Activated T-helper 1 cell treated with anti-CD3 and anti-CD28 coated beads, Interleukin-12 subunit alpha, Interleukin-12 subunit beta, Interleukin-2, Interleukin-4 antibody, amounts not matched to agents 30 ng/mL and 10 ng/mL and 1 ng/mL, durations not matched to agents 14 hours and 24 hours and 36 hours (primary cell): Measurements from ENCODE around the gene RBL1. TPM values are rescaled to one million over a fixed set of nuclear protein-coding genes. Genes with fewer than 3 reads are reported as not detected.
"Not testable (repeated sequence)": the region's sequence is repeated elsewhere in the genome, so short reads cannot be mapped to it uniquely, and the experiment has no call there.

Experiments used
- DNase-seq: peaks from one replicate; pipeline ENCODE4 v3.0.0; 2021; ENCODE audit warnings: low spot score
- H3K27ac Mint-ChIP-seq: one replicate; pipeline ENCODE4 v1.8.0; 2021; ENCODE audit warnings: mild to moderate bottlenecking, mixed read lengths
- H3K27me3 Mint-ChIP-seq: one replicate; pipeline ENCODE4 v1.8.0; 2022; ENCODE audit warnings: mild to moderate bottlenecking, moderate library complexity, mixed read lengths; ENCODE audit not compliant: insufficient read depth
- H3K36me3 Mint-ChIP-seq: one replicate; pipeline ENCODE4 v1.8.0; 2021; ENCODE audit warnings: low read depth, mixed read lengths
- H3K4me1 Mint-ChIP-seq: one replicate; pipeline ENCODE4 v1.8.0; 2021; ENCODE audit warnings: low read depth, mixed read lengths
- H3K4me3 Mint-ChIP-seq: one replicate; pipeline ENCODE4 v1.8.0; 2021; ENCODE audit warnings: mild to moderate bottlenecking, moderate library complexity, mixed read lengths
- H3K9me3 Mint-ChIP-seq: one replicate; pipeline ENCODE4 v1.8.0; 2021; ENCODE audit warnings: mixed read lengths
- intact Hi-C: fragments of 100-400 bp; cut with micrococcal nuclease; formaldehyde crosslinking; loops from one replicate; pipeline ENCODE4 v1.15.1; 2024
- total RNA-seq: library from RNA; stranded (reverse); gene quantifications from 2 replicates; pipeline ENCODE4 v1.2.3, GENCODE V29; 2022

The RBL1 gene
- total RNA-seq, 1 donor from 2014 or later: 49.2 TPM

DNA sequence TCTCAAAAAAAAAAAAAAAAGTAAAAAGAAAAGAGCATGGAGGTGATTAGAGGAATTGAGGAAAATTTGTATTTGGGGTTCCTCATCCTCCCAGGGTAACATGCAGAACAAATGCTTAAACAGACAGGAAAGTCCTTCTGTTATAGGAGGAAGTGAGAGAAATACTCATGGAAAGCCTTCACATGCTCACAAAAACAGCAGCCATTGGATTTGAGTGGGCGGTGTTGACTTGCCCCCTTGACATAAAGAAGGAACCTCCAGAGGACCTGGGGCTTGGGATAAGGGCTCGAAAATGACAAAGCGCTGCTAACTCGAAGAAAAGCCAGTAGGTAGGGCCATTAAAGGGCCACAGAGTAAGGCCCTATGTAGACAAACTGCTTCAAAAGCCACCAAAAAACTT is 126.7 kb downstream of the RBL1 start:
- peak overlapping the region; percentile 77 for H3K27ac Mint-ChIP-seq
- no peaks in the 10 kb centered on the region for H3K9me3 Mint-ChIP-seq
- H3K4me1 Mint-ChIP-seq: peaks cover 27% of the 10 kb centered on the region
- intact Hi-C loops: loop anchor here (2.0 kb wide), 1 partner anchor 14 kb away; no protein-coding TSS in a partner anchor
- peaks cover 4% of the 10 kb centered on the region for H3K36me3 Mint-ChIP-seq
- DNase-seq: no peak
- H3K27me3 Mint-ChIP-seq: no peaks in the 10 kb centered on the region
- peak overlapping the region; percentile 53 for H3K4me3 Mint-ChIP-seq

DNA sequence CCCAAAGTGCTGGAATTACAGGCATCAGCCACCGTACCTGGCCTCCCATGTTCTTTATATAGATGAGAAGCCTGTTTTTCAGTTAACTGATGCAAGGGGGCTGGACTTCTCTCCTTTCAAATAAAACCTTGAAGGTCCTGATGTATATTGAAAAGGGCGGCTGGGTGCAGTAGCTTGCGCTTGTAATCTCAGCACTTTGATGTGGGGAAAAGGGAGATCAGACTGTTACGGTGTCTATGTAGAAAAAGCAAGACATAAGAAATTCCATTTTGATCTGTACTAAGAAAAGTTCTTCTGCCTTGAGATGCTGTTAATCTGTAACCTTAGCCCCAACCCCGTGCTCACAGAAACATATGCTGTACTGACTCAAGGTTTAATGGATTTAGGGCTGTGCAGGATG is 128.2 kb downstream of the RBL1 start:
- Mint-ChIP-seq H3K27ac (no peak overlapping the region), H3K27me3 (no peaks in the 10 kb centered on the region), H3K9me3 (peaks cover 4% of the 10 kb centered on the region), H3K36me3 (peaks cover 7% of the 10 kb centered on the region), H3K4me1 (peaks cover 27% of the 10 kb centered on the region), H3K4me3 (no peak overlapping the region)
- intact Hi-C loops: loop anchor here (2.0 kb wide), 1 partner anchor 13 kb away; no protein-coding TSS in a partner anchor
- DNase-seq: no peak

DNA sequence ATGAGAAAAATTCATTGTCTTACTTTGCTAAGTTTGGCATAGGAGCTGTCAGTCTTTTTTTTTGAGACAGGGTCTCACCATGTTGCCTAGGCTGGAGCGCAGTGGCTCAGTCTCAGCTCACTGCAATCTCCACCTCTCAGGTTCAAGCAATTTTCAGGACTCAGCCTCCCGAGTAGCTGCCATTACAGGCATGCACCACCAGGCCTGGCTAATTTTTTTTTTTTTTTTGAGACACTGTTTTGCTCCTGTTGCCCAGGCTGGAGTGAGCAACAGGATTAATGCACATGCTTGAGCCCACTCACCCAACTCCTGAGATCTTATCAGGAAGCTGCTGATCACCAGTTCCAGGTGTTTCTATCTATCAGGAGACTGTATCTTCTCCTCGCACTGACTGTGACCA is 128.8 kb downstream of the RBL1 start:
- DNase-seq, H3K27ac Mint-ChIP-seq, intact Hi-C loops, H3K9me3 Mint-ChIP-seq, H3K27me3 Mint-ChIP-seq, H3K4me3 Mint-ChIP-seq: not testable (repeated sequence)
- Mint-ChIP-seq H3K36me3 (peaks cover 10% of the 10 kb centered on the region), H3K4me1 (peaks cover 27% of the 10 kb centered on the region)

DNA sequence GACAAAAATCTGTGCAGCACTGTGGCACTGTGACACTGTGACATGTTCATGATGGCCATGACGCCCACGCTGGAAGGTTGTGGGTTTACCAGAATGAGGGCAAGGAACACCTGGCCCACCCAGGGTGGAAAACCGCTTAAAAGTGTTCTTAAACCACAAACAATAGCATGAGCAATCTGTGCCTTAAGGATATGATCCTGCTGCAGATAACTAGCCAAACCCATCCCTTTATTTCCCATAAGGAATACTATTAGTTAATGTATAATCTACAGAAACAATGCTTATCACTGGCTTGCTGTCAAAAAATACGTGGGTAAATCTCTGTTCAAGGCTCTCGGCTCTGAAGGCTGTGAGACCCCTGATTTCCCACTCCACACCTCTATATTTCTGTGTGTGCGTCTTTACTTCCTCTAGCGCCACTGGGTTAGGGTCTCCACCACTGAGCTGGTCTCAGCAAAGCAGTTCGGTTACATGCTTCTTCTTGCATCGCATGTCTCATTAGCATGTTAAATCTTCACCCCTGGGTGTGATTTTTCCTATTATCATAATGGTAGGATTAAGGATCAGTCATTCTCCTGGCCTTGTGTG is 133.3 kb downstream of the RBL1 start:
- H3K4me1 Mint-ChIP-seq: peaks cover 11% of the 10 kb centered on the region
- DNase-seq, H3K36me3 Mint-ChIP-seq, H3K9me3 Mint-ChIP-seq, H3K4me3 Mint-ChIP-seq, H3K27ac Mint-ChIP-seq, intact Hi-C loops, H3K27me3 Mint-ChIP-seq: not testable (repeated sequence)

DNA sequence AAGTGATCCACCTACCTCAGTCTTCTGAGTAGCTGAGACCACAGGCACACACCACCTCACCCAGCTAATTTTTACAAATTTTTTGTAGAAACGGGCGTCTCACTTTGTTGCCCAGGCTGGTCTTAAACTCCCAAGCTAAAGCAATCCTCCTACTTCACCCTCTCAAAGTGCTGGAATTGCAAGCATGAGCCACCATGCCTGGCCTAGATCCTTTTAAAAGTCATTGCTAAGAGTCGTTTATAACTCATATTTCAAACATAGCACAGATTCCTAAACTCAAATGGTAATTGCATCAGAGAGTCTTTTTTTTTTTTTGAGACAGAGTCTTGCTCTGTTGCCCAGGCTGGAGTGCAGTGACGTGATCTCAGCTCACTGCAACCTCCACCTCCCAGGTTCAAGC is 136.6 kb downstream of the RBL1 start:
- Mint-ChIP-seq H3K36me3 (peaks cover 7% of the 10 kb centered on the region), H3K9me3 (peaks cover 10% of the 10 kb centered on the region), H3K4me3 (no peak overlapping the region), H3K4me1 (peaks cover 20% of the 10 kb centered on the region), H3K27ac (no peak overlapping the region), H3K27me3 (no peaks in the 10 kb centered on the region)
- DNase-seq: no peak
- intact Hi-C loops: loop anchor here (10.0 kb wide), 1 partner anchor 314 kb away; the partner anchor contains the start of gene SLA2

DNA sequence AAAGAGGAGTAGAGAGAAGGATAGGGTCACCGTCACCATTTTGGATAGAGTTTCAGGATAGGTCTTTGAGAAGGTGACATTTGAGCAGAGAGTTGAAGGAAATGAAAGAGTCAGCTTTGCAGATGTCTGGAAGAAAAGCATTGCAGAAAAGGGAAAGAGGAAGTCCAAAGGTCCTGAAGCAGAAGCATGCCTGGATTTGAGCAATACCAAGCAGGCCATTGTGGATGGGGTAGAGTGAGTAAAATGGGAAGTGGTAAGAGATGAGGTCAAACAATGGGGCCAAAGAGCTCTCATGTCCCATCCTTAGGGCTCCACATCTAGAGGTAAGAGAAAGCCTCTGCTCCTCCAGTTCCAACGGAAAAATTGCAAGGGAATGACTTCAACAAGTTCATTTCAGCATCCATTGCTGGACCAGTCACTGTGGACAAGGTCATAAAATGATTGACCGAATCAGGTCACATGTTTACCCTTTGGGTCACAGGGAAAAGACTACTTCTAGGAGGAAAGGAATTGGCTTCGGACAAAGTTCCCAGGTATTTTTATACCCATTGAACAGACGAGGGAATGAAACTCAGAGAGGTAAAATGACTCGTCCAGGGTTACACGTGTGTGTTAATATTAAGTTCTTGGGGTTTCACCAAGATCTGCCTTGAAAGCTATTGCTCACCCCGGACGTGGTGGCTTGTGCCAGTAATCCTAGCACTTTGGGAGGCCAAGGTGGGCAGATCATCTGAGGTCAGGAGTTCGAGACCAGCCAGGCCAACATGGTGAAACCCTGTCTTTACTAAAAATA is 137.7 kb downstream of the RBL1 start:
- DNase-seq: no peak
- Mint-ChIP-seq H3K27me3 (no peaks in the 10 kb centered on the region), H3K9me3 (peaks cover 10% of the 10 kb centered on the region), H3K4me3 (no peak overlapping the region), H3K27ac (no peak overlapping the region), H3K36me3 (peaks cover 7% of the 10 kb centered on the region), H3K4me1 (peaks cover 20% of the 10 kb centered on the region)
- intact Hi-C loops: loop anchor here (10.0 kb wide), 1 partner anchor 313 kb away; the partner anchor contains the start of gene SLA2

DNA sequence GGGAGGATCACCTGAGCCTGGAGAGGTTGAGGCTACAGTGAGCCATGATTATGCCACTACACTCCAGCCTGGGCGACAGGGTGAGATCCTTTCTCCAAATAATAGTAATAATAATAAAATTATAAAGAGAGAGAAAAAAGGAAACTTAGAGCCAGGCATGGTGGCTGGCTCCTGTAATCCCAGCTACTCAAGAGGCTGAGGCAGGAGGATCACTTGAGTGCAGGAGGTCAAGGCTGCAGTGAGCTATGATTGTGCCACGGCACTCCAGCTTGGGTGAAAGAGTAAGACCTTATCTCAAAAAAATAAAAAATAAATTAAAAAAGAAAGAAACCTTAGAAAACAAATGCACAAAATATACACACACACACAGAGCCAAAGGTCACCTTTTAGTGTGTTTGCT is 139.1 kb downstream of the RBL1 start:
- DNase-seq: no peak
- H3K4me1 Mint-ChIP-seq: peaks cover 28% of the 10 kb centered on the region
- H3K36me3 Mint-ChIP-seq: no peaks in the 10 kb centered on the region
- intact Hi-C loops: loop anchor here (10.0 kb wide), 1 partner anchor 312 kb away; the partner anchor contains the start of gene SLA2
- no peaks in the 10 kb centered on the region for H3K27me3 Mint-ChIP-seq
- no peak overlapping the region for H3K4me3 Mint-ChIP-seq
- no peak overlapping the region for H3K27ac Mint-ChIP-seq
- no peaks in the 10 kb centered on the region for H3K9me3 Mint-ChIP-seq

DNA sequence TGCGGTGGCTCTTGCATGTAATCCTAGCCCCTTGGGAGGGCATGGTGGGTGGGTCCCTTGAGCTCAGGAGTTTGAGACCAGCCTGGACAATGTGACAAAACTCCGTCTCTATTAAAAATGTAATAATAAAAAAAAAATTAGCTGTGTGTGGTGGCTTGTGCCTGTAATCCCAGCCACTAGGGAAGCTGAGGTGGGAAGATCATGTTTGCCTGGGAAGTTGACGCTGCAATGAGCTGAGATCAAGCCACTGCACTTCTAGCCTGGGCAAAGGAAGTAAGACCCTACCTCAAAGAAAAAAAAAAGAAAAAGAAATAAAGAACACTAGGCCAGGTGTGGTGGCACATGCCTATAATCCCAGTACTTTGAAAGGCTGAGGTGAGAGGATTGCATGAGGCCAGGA is 139.8 kb downstream of the RBL1 start:
- H3K27ac Mint-ChIP-seq: no peak overlapping the region
- H3K27me3 Mint-ChIP-seq: no peaks in the 10 kb centered on the region
- no peaks in the 10 kb centered on the region for H3K36me3 Mint-ChIP-seq
- no peaks in the 10 kb centered on the region for H3K9me3 Mint-ChIP-seq
- intact Hi-C loops: loop anchor here (10.0 kb wide), 1 partner anchor 311 kb away; the partner anchor contains the start of gene SLA2
- DNase-seq: no peak
- H3K4me3 Mint-ChIP-seq: no peak overlapping the region
- peaks cover 31% of the 10 kb centered on the region for H3K4me1 Mint-ChIP-seq

DNA sequence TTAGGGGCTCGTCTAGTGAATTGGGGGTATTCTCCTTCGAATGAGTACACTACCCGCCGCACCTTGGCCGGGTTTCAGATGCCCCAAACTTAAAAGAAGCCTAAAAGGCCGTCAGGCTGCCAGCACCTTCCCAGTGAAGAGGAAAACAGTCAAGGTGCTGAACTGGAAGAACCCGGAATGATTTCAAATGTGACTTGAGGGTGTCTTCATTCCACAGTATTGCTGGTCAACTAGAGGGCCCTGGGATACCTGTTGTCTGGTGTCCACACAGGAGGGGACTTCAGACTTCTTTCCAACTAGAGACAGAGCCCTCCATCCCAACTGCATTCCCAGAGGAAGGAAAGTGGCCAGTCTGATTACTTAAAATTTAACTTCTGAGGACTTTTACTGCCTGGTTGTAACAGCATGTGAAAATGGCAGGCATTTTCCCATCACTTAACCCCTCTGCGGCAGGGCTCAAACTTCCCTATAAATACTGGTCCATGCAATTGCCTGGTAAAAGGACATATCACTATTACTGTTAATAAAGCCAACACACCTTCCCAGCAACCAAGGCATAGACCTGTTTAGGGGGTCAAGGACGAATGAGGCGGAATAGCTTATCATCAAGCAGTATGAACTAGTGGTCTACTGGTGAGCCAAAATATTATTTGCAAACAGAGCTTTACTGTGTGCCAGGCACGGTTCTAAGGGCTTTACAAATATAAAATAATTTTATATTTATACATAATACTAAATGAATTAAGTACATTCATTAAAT is 143.6 kb downstream of the RBL1 start:
- H3K4me1 Mint-ChIP-seq: peaks cover 39% of the 10 kb centered on the region
- no peak for DNase-seq
- peaks cover 4% of the 10 kb centered on the region for H3K36me3 Mint-ChIP-seq
- H3K27ac Mint-ChIP-seq: peak overlapping the region; percentile 91
- intact Hi-C loops: loop anchor here (1.0 to 10.0 kb wide), 6 partner anchors 23 to 307 kb away; partner anchors contain the start of genes MROH8, RBL1, RPN2 and SLA2
- no peaks in the 10 kb centered on the region for H3K27me3 Mint-ChIP-seq
- peak overlapping the region; percentile 92 for H3K4me3 Mint-ChIP-seq
- no peaks in the 10 kb centered on the region for H3K9me3 Mint-ChIP-seq

DNA sequence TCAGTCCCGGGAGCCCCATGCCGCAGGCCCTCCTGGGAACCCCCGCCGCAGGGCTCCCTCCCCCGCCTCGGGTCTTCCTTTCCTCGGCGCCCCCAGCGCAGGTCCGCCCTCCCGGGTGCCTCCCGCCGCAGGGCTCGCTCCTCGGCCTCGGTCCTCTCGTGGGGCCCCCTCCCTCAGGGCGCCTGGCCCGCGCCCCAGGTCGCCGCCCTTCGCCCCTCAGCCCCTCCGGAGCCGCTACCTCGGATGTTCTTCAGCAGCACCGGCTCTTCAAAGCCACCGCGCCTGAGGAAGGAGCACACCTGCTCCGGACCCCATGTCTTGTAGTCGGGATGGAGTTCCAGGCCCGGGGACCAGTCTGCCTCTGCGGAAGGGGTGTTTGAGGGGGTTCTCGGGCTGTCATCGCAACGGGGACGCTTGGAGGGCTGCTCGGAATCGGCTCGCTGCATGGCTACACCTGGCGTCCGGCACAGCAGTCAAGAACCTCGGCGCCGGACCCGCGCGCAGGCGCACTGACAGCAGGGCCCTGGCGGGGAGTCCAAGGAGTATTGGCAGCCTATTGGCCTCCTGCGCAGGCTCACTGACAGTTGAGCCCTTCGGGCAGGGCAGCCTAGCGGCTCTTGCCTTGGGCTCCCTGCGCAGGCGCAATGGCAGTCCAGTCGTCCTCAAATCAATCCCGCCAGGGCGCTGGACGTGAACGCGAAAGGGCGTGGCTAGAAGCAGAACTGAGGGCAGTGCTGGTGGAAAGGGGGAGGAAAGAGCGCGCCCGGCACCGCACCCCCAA is 144.4 kb downstream of the RBL1 start, which contains the start of gene SAMHD1:
SAMHD1 (minus strand) TSS at position 511 of the 781 bp plus-strand sequence; CDS start at position 446, 65 bp downstream.
- Mint-ChIP-seq H3K27me3 (no peaks in the 10 kb centered on the region), H3K36me3 (peaks cover 8% of the 10 kb centered on the region), H3K27ac (peak within 1 kb of the TSS; percentile 91), H3K4me3 (peak within 1 kb of the TSS; percentile 92), H3K9me3 (no peaks in the 10 kb centered on the region), H3K4me1 (peaks cover 47% of the 10 kb centered on the region)
- intact Hi-C loops: loop anchor here (1.0 to 10.0 kb wide), 6 partner anchors 23 to 307 kb away; partner anchors contain the start of genes MROH8, RBL1, RPN2 and SLA2
- DNase-seq: peak; percentile 90

DNA sequence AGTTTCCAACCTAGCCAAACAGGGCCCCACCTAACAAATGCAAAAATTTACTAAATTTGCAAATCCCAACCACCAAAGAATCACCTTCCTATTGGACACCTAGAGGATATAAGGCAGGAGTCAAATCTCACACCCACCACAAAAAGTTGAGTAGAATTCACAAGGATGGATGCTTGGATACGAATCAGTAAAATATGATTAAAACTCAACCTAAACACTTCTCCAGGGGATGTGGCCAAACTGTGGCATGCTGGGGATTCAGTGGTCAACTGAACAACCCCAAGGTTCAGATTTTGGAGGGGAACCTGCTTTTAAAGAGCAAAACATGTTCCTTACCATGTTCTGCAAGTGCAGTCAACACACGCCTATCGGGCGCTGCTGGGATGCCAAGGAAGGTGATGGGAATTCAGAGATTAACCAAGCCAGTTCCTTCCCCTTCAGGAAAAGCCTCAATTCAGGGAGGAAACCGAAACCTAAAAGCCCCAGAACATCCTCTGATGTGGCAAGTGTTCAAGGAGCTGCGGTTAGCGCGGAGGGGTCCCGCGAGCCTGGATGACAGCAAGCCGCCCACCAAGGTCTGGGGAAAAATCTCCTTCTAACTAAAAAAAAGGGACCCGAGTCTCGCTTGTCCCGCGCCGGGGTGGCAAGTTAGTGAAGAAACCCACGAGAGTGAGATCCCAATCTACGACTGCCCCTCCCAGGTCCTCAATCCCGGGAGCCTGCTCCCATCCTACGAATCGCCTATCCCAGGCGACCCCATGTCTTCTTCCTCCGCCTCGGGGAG is 145.2 kb downstream of the RBL1 start:
- H3K36me3 Mint-ChIP-seq: peaks cover 12% of the 10 kb centered on the region
- H3K27ac Mint-ChIP-seq: peak overlapping the region; percentile 91
- peaks cover 49% of the 10 kb centered on the region for H3K4me1 Mint-ChIP-seq
- H3K4me3 Mint-ChIP-seq: peak overlapping the region; percentile 92
- no peaks in the 10 kb centered on the region for H3K9me3 Mint-ChIP-seq
- peak; percentile 38 for DNase-seq
- no peaks in the 10 kb centered on the region for H3K27me3 Mint-ChIP-seq
- intact Hi-C loops: loop anchor here (1.0 to 10.0 kb wide), 6 partner anchors 24 to 306 kb away; partner anchors contain the start of genes MROH8, RBL1, RPN2 and SLA2
